Sigmoid colon (tissue), 4 donors: ENCODE data around the gene CBFA2T2.
A peak's percentile ranks its signal among the peaks of the same experiment; 100 is the strongest.

Experiments used
- CTCF ChIP-seq, 4 experiments: fragments of 450-650 bp in 3 of 4; fragments of 200-600 bp in 1 of 4; IDR thresholded peaks; one replicate each; pipeline ENCODE4 v1.5.1; 2016 to 2019; ENCODE audit warnings: antibody characterized with exemption in 4 of 4, mild to moderate bottlenecking in 3 of 4, moderate library complexity in 2 of 4
- EP300 ChIP-seq, 4 donors: sonication (generic); formaldehyde crosslinking; IDR thresholded peaks; one replicate each; pipeline ENCODE4 v1.6.1; 2017; ENCODE audit warnings: antibody characterized with exemption in 4 of 4
- POLR2A ChIP-seq, 2 donors: fragments of 450-650 bp; IDR thresholded peaks; one replicate each; pipeline ENCODE4 v1.6.1; 2016; ENCODE audit warnings: antibody characterized with exemption in 2 of 2, mild to moderate bottlenecking in 2 of 2, moderate library complexity in 2 of 2
- POLR2AphosphoS5 ChIP-seq, 4 donors: sonication (generic); formaldehyde crosslinking; IDR thresholded peaks; one replicate each; pipeline ENCODE4 v1.6.1; 2017; ENCODE audit warnings: antibody characterized with exemption in 4 of 4

DNA sequence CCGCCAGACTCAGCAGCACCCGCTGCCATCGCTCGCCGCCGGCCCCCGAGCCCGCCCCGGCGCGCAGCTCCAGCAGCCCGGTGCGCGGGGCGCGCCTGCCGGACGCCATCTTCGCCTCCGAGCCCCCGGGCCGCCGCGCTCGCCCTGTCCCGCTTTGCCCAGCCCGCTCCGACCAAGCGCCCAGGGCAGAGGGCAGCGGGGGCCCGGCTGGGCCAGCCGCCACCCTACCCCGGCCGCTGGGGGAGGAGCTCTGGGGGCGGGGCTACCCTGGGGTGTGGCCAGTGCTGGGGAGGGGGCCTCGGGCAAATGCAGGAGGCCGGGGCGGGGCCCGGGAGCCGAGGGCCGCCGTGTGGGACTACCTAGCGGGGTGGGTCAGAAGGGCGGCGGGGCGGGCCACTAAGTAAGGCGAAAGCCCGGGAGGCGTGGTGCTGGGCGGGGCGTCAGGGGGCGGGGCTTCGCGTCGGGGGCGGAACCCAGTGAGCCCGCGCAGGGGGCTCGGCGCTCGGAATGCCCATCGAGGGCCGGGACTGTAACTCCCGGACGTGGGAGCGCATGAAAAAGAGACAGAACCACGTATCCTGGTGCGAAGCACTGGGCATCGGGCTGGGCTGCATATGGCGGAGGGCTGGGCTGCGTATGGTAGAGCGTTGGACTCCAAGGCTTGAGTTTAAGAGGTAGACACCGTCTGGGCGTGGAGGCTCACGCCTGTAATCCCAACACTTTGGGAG is 46.2 kb upstream of the CBFA2T2 start, which contains the start of gene SNTA1:
- TF ChIP-seq POLR2AphosphoS5 (IDR thresholded peaks at IDR 0.05) = peak in 3 of 4 donors; percentile 12 to 38 (median 34)
- no peak for TF ChIP-seq CTCF (IDR thresholded peaks at IDR 0.05)
- no peak for TF ChIP-seq POLR2A (IDR thresholded peaks at IDR 0.05)
- TF ChIP-seq EP300 (IDR thresholded peaks at IDR 0.05) = no peak
